Pancreas (tissue), 10 donors: ENCODE measurements around the gene PIK3AP1. TPM values are rescaled to one million over a fixed set of nuclear protein-coding genes. Genes with fewer than 3 reads are reported as not detected.

Experiments used
- ATAC-seq, 4 donors: fragments of 200-7000 bp; cut with Tn5 transposase; one replicate each; pipeline versions ENCODE4 v1.8.0 to v1.9.1; 2020; ENCODE audit warnings: mild to moderate bottlenecking in 4 of 4, moderate library complexity in 4 of 4
- DNase-seq, 6 donors: peaks; one replicate each; pipeline ENCODE4 v3.0.0-alpha.2; 2020
- FAIRE-seq: peaks from 2 replicates; lab custom pipeline; 2012; peaks lifted over from hg19 to GRCh38; lab: Jason Lieb, UNC
- H3K27ac ChIP-seq, 4 donors: fragments of 200-600 bp; sonication (generic); 1 replicate in 3 of 4; 2 replicates in 1 of 4; pipeline versions ENCODE4 v1.5.0 to v1.8.0; 2020
- H3K27me3 ChIP-seq, 4 donors: fragments of 200-600 bp; one replicate each; pipeline ENCODE4 v1.8.0; 2021
- H3K36me3 ChIP-seq, 3 donors: fragments of 200-600 bp; sonication (generic) in 1 of 3; one replicate each; pipeline versions ENCODE4 v1.5.0 to v1.8.0; 2020 to 2021
- H3K4me1 ChIP-seq, 3 donors: fragments of 200-600 bp; one replicate each; pipeline ENCODE4 v1.8.0; 2021
- H3K4me3 ChIP-seq, 4 donors: fragments of 200-600 bp; sonication (generic) in 2 of 4; one replicate each; pipeline versions ENCODE4 v1.5.0 to v1.8.0; 2020 to 2021
- H3K9me3 ChIP-seq, 4 donors: fragments of 200-600 bp; one replicate each; pipeline ENCODE4 v1.8.0; 2021
- CTCF ChIP-seq, 4 donors: fragments of 200-600 bp; sonication (generic) in 3 of 4; IDR thresholded peaks; one replicate each; pipeline versions ENCODE4 v1.5.0 to v1.8.0; 2021; ENCODE audit warnings: antibody characterized with exemption in 4 of 4
- WGBS, 2 donors: extraction: QIAGEN DNeasy Blood & Tissue Kit; methylation state at CpG; one replicate each; pipeline ENCODE4 v1.1.7; 2013; 5-methylcytosine and 5-hydroxymethylcytosine counted together
- intact Hi-C, 3 donors: fragments of 100-400 bp; cut with DNase I; formaldehyde crosslinking; loops; one replicate each; pipeline versions ENCODE4 v1.11.1 to v1.14.2; 2022
- polyA plus RNA-seq, 2 donors: library from polyadenylated mRNA; stranded (reverse); fragments of 200-250 nt; gene quantifications; one replicate each; pipeline ENCODE4 v1.2.3, GENCODE V29; 2013
- total RNA-seq, 6 donors: library from RNA; stranded (reverse); fragmentation: NEBNext Ultra II Directional in 4 of 6; extraction: Animal tissue kit (Norgen Biotek cat#: 25700) in 4 of 6; gene quantifications; one replicate each; pipeline versions ENCODE4 v1.2.1 to v1.2.4, GENCODE V29; 2021 to 2023
- donor health status: healthy with polysubstance abuse.
- donor health status: DM: no; HTN: no; CAD: no; lungs with moderate emphysema.
- donor health status: DM: no; HTN: no; CAD: no.
- donor health status: control.
- donor health status: control.
- donor health status: Bipolar disorder and iron deficiency.
- donor health status: DM: yes; HTN: yes; CAD: no.
- donor health status: DM: no; HTN: no; CAD: no.
- donor health status: DM: no; HTN: no; CAD: no.
- donor health status: DM: yes; HTN: yes; CAD: no.

Gene PIK3AP1
- total and polyA plus RNA-seq, 8 donors, result 15.0 to 71.0 (median 28.2) TPM

GRCh38 chr10:96692427-96692826 is 27.9 kb downstream of the PIK3AP1 start:
- WGBS, 2 donors, result 95 to 98% methylated on average over 4 of the region's 4 CpGs
- intact Hi-C loops, result no loop called here
- Histone ChIP-seq H3K36me3 (no peaks in the 10 kb centered on the region), H3K27me3 (no peaks in the 10 kb centered on the region), H3K4me1 (peaks cover 0 to 15% (median 10%) of the 10 kb centered on the region in 3 donors), H3K4me3 (no peak overlapping the region), H3K27ac (no peak overlapping the region), H3K9me3 (no peaks in the 10 kb centered on the region)
- ATAC-seq (no peak), FAIRE-seq (no peak), DNase-seq (no peak)
- no peak for TF ChIP-seq CTCF (IDR thresholded peaks at IDR 0.05)

- no peaks in the 10 kb centered on the region for H3K27me3 ChIP-seq
- H3K36me3 ChIP-seq, result no peaks in the 10 kb centered on the region
- H3K4me3 ChIP-seq, result no peak overlapping the region
- no peak overlapping the region for H3K27ac ChIP-seq
- no peak for DNase-seq
- H3K4me1 ChIP-seq, result peaks cover 0 to 13% (median 10%) of the 10 kb centered on the region in 3 donors
- ATAC-seq, result no peak
- no peak for TF ChIP-seq CTCF (IDR thresholded peaks at IDR 0.05)
- no peak for FAIRE-seq
- intact Hi-C loops, result no loop called here
- no peaks in the 10 kb centered on the region for H3K9me3 ChIP-seq
These were observed 28.6 kb downstream of the PIK3AP1 start for GRCh38 chr10:96691761-96692160.

GRCh38 chr10:96690755-96691730 is 29.3 kb downstream of the PIK3AP1 start:
- Histone ChIP-seq H3K4me3 (no peak overlapping the region), H3K36me3 (no peaks in the 10 kb centered on the region), H3K4me1 (peaks cover 0 to 13% (median 10%) of the 10 kb centered on the region in 3 donors), H3K27ac (no peak overlapping the region), H3K27me3 (no peaks in the 10 kb centered on the region), H3K9me3 (no peaks in the 10 kb centered on the region)
- DNase-seq (no peak), ATAC-seq (no peak), FAIRE-seq (no peak)
- no peak for TF ChIP-seq CTCF (IDR thresholded peaks at IDR 0.05)
- intact Hi-C loops, result no loop called here
- 76 to 84% methylated on average over 9 of the region's 9 CpGs for WGBS, 2 donors

GRCh38 chr10:96688789-96689188 is 31.5 kb downstream of the PIK3AP1 start:
- TF ChIP-seq CTCF (IDR thresholded peaks at IDR 0.05), result no peak
- H3K9me3 ChIP-seq, result no peaks in the 10 kb centered on the region
- DNase-seq (no peak), ATAC-seq (no peak), FAIRE-seq (no peak)
- no peaks in the 10 kb centered on the region for H3K36me3 ChIP-seq
- intact Hi-C loops, result no loop called here
- H3K27me3 ChIP-seq, result no peaks in the 10 kb centered on the region
- no peak overlapping the region for H3K4me3 ChIP-seq
- H3K4me1 ChIP-seq, result no peaks in the 10 kb centered on the region
- no peak overlapping the region for H3K27ac ChIP-seq
- 77 to 79% methylated on average over 4 of the region's 4 CpGs for WGBS, 2 donors
